Kidney (tissue), 14 donors: ENCODE results near the gene MAGI1. TPM values are rescaled to one million over a fixed set of nuclear protein-coding genes. Genes with fewer than 3 reads are reported as not detected.

Experiments
- DNase-seq, 5 donors: peaks; one replicate each; pipeline ENCODE4 v3.0.0-alpha.2; 2013 to 2020
- FAIRE-seq: peaks from 2 replicates; lab custom pipeline; 2012; peaks lifted over from hg19 to GRCh38; lab: Jason Lieb, UNC
- H3K27ac ChIP-seq, 2 donors: one replicate each; pipeline ENCODE4 v1.7.0; 2013; ENCODE audit warnings: low read depth in 2 of 2, low read length in 2 of 2, inconsistent platforms in 1 of 2
- H3K27me3 ChIP-seq: one replicate; pipeline ENCODE4 v1.7.1; 2013; ENCODE audit warnings: low read length, inconsistent platforms; ENCODE audit not compliant: control insufficient read depth, insufficient read depth
- H3K36me3 ChIP-seq, 3 donors: one replicate each; pipeline versions ENCODE4 v1.7.0 to v1.7.1; 2013; ENCODE audit warnings: low read length in 3 of 3, control low read depth in 1 of 3, inconsistent platforms in 1 of 3; ENCODE audit not compliant: insufficient read depth in 3 of 3, control insufficient read depth in 2 of 3
- H3K4me1 ChIP-seq, 3 donors: one replicate each; pipeline versions ENCODE4 v1.7.0 to v1.7.1; 2013; ENCODE audit warnings: low read length in 3 of 3, inconsistent platforms in 1 of 3, low read depth in 1 of 3; ENCODE audit not compliant: control insufficient read depth in 2 of 3, insufficient read depth in 2 of 3
- H3K4me3 ChIP-seq, 3 donors: one replicate each; pipeline versions ENCODE4 v1.7.0 to v1.8.1; 2013; ENCODE audit warnings: low read length in 3 of 3, control low read depth in 1 of 3, inconsistent platforms in 1 of 3
- H3K9ac ChIP-seq, 3 donors: one replicate each; pipeline versions ENCODE4 v1.7.0 to v1.7.1; 2013; ENCODE audit warnings: low read length in 3 of 3, control low read depth in 1 of 3, inconsistent platforms in 1 of 3
- H3K9me3 ChIP-seq, 3 donors: one replicate each; pipeline versions ENCODE4 v1.7.0 to v1.7.1; 2013; ENCODE audit warnings: low read length in 3 of 3, control low read depth in 1 of 3, inconsistent platforms in 1 of 3; ENCODE audit not compliant: control insufficient read depth in 2 of 3, insufficient read depth in 1 of 3
- intact Hi-C: fragments of 100-400 bp; cut with DNase I; formaldehyde crosslinking; loops from one replicate; pipeline ENCODE4 v1.11.1; 2022
- polyA plus RNA-seq: library from polyadenylated mRNA; stranded (reverse); fragments of 350-450 nt; fragmentation: Illumina TruSeq; extraction: RNeasy Lipid Tissue Mini Kit (QIAGEN cat#74804); gene quantifications from one replicate; pipeline ENCODE4 v1.2.3, GENCODE V29; 2014; ENCODE audit warnings: low read depth, low replicate concordance; ENCODE audit not compliant: insufficient read depth
- total RNA-seq: library from RNA; stranded (reverse); fragmentation: NEBNext Ultra II Directional; extraction: Animal tissue kit (Norgen Biotek cat#: 25700); gene quantifications from one replicate; pipeline ENCODE4 v1.2.1, GENCODE V29; 2021
- TF ChIP-seq, protein P1 (sequence below): IDR thresholded peaks from 3 replicates; pipeline ENCODE4 v1.5.1; 2012; ENCODE audit warnings: mild to moderate bottlenecking, moderate library complexity, borderline replicate concordance; ENCODE audit not compliant: insufficient read depth; ENCODE audit errors: extremely low read depth
- donor health status: control.
- donor health status: control.
- donor health status: control.
- donor health status: control.
- donor health status: control.
- donor health status: DM: yes; HTN: yes; CAD: no.
- donor health status: Normal renal cell carcinoma (clear cell type).

MAGI1 gene
- total and polyA plus RNA-seq, 2 donors from 2014 or later = 8.2 to 42.8 TPM

- no peak overlapping the region for H3K9ac ChIP-seq
- H3K27me3 ChIP-seq = no peaks in the 10 kb centered on the region
- intact Hi-C loops = no loop called here
- DNase-seq (peak in 1 of 5 donors; percentile 35), FAIRE-seq (no peak)
- H3K4me1 ChIP-seq = peaks cover 0 to 6% (median 2%) of the 10 kb centered on the region in 3 donors
- no peak overlapping the region for H3K27ac ChIP-seq
- H3K36me3 ChIP-seq = no peaks in the 10 kb centered on the region
- TF ChIP-seq, protein P1, sequence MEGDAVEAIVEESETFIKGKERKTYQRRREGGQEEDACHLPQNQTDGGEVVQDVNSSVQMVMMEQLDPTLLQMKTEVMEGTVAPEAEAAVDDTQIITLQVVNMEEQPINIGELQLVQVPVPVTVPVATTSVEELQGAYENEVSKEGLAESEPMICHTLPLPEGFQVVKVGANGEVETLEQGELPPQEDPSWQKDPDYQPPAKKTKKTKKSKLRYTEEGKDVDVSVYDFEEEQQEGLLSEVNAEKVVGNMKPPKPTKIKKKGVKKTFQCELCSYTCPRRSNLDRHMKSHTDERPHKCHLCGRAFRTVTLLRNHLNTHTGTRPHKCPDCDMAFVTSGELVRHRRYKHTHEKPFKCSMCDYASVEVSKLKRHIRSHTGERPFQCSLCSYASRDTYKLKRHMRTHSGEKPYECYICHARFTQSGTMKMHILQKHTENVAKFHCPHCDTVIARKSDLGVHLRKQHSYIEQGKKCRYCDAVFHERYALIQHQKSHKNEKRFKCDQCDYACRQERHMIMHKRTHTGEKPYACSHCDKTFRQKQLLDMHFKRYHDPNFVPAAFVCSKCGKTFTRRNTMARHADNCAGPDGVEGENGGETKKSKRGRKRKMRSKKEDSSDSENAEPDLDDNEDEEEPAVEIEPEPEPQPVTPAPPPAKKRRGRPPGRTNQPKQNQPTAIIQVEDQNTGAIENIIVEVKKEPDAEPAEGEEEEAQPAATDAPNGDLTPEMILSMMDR = no peak
- H3K4me3 ChIP-seq = no peak overlapping the region
- peaks cover 0 to 4% (median 2%) of the 10 kb centered on the region in 3 donors for H3K9me3 ChIP-seq
These were observed 124.5 kb downstream of the MAGI1 start for GRCh38 chr3:65914032-65914739.

GRCh38 chr3:65912647-65913046 is 126.1 kb downstream of the MAGI1 start:
- intact Hi-C loops = no loop called here
- Histone ChIP-seq H3K9me3 (peaks cover 0 to 4% (median 2%) of the 10 kb centered on the region in 3 donors), H3K36me3 (no peaks in the 10 kb centered on the region), H3K4me1 (peaks cover 0 to 6% (median 2%) of the 10 kb centered on the region in 3 donors), H3K4me3 (no peak overlapping the region), H3K27ac (no peak overlapping the region), H3K9ac (no peak overlapping the region), H3K27me3 (no peaks in the 10 kb centered on the region)
- TF ChIP-seq, protein P1 = no peak
- DNase-seq (no peak), FAIRE-seq (no peak)

DNA sequence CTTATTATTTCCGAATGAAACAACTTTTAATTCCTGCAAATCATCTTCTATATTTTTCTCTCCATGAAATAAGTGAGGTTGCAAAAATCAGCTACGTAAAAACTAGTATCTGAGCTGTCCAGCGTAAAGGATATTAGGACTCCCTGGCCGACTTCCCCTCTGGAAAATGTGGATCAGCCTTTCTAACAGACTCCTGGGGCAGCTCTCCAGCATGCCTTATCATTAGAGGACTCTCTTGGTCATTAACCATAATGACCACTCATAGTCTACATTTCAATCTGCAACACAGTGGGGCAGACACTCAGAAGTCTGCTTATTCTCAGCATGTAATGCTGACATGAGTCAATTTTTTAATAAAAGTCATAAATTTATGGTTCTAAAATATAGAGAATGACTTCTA is 130.1 kb downstream of the MAGI1 start:
- no peak overlapping the region for H3K4me3 ChIP-seq
- H3K27ac ChIP-seq = no peak overlapping the region
- no peaks in the 10 kb centered on the region for H3K36me3 ChIP-seq
- intact Hi-C loops = no loop called here
- no peaks in the 10 kb centered on the region for H3K9me3 ChIP-seq
- no peak overlapping the region for H3K9ac ChIP-seq
- DNase-seq = no peak
- TF ChIP-seq, protein P1 = no peak
- H3K27me3 ChIP-seq = no peaks in the 10 kb centered on the region
- peaks cover 0 to 10% (median 3%) of the 10 kb centered on the region in 3 donors for H3K4me1 ChIP-seq
- no peak for FAIRE-seq
